Prostate gland (tissue), 2 donors: ENCODE data around the gene XPR1.
"Not testable (repeated sequence)": the region's sequence is repeated elsewhere in the genome, so short reads cannot be mapped to it uniquely, and the experiment has no call there.

Experiments
- CTCF ChIP-seq, 4 experiments: fragments of 200-600 bp in 2 of 4; fragments of 450-650 bp in 2 of 4; sonication (generic) in 2 of 4; IDR thresholded peaks; 1 replicate in 3 of 4; 2 replicates in 1 of 4; pipeline ENCODE4 v1.5.1; 2016 to 2019; ENCODE audit warnings: antibody characterized with exemption in 4 of 4, mild to moderate bottlenecking in 2 of 4, moderate library complexity in 2 of 4
- POLR2A ChIP-seq: fragments of 450-650 bp; IDR thresholded peaks from one replicate; pipeline ENCODE4 v1.6.1; 2016; ENCODE audit warnings: antibody characterized with exemption, mild to moderate bottlenecking
- POLR2AphosphoS5 ChIP-seq: sonication (generic); formaldehyde crosslinking; IDR thresholded peaks from one replicate; pipeline ENCODE4 v1.6.1; 2017; ENCODE audit warnings: antibody characterized with exemption

GRCh38 chr1:180683117-180683516 is 51.3 kb downstream of the XPR1 start:
- not testable (repeated sequence) for TF ChIP-seq POLR2A; CTCF (IDR thresholded peaks at IDR 0.05); POLR2AphosphoS5
